Ishikawa (cell line): Measurements from ENCODE around the gene MSH2.

Source experiments
- CEBPB ChIP-seq: IDR thresholded peaks from 2 replicates; pipeline ENCODE4 v1.6.1; 2012
- CREB1 ChIP-seq: IDR thresholded peaks from 2 replicates; pipeline ENCODE4 v1.6.1; 2012; ENCODE audit warnings: low read depth
- EGR1 ChIP-seq: IDR thresholded peaks from 2 replicates; pipeline ENCODE4 v1.6.1; 2012
- EP300 ChIP-seq: IDR thresholded peaks from 2 replicates; pipeline ENCODE4 v1.6.1; 2012; ENCODE audit warnings: borderline replicate concordance
- FOXM1 ChIP-seq: IDR thresholded peaks from 2 replicates; pipeline ENCODE4 v1.6.1; 2012; ENCODE audit warnings: low read depth, borderline replicate concordance
- MAX ChIP-seq: IDR thresholded peaks from 2 replicates; pipeline ENCODE4 v1.6.1; 2012
- NFIC ChIP-seq: IDR thresholded peaks from 2 replicates; pipeline ENCODE4 v1.6.1; 2012
- RAD21 ChIP-seq: IDR thresholded peaks from 2 replicates; pipeline ENCODE4 v1.6.1; 2012; ENCODE audit warnings: low read depth
- REST ChIP-seq: IDR thresholded peaks from 2 replicates; pipeline ENCODE4 v1.6.1; 2012; ENCODE audit warnings: low read depth, mild to moderate bottlenecking
- TAF1 ChIP-seq: IDR thresholded peaks from 2 replicates; pipeline ENCODE4 v1.6.1; 2012; ENCODE audit warnings: low read depth, mild to moderate bottlenecking
- TCF12 ChIP-seq: IDR thresholded peaks from 2 replicates; pipeline ENCODE4 v1.6.1; 2012; ENCODE audit warnings: low read depth
- TEAD4 ChIP-seq: IDR thresholded peaks from 2 replicates; pipeline ENCODE4 v1.6.1; 2012
- USF1 ChIP-seq: IDR thresholded peaks from 2 replicates; pipeline ENCODE4 v1.6.1; 2012
- YY1 ChIP-seq: IDR thresholded peaks from 2 replicates; pipeline ENCODE4 v1.6.1; 2012; ENCODE audit warnings: low read depth
- ZBTB7A ChIP-seq: IDR thresholded peaks from 2 replicates; pipeline ENCODE4 v1.6.1; 2012; ENCODE audit warnings: low read depth

Gene MSH2

GRCh38 chr2:47506436-47506835 lies 103.5 kb downstream of the MSH2 start:
- TF ChIP-seq CEBPB: no peak

- no peak for TF ChIP-seq CREB1
Measured at GRCh38 chr2:47508080-47508479, 105.1 kb downstream of the MSH2 start.

- TF ChIP-seq USF1 (no peak), EP300 (no peak), ZBTB7A (no peak), MAX (no peak), TEAD4 (no peak), RAD21 (no peak), EGR1 (no peak), CREB1 (no peak), YY1 (no peak), NFIC (no peak), CEBPB (no peak), TCF12 (no peak), TAF1 (no peak), FOXM1 (no peak), REST (no peak)
Measured at GRCh38 chr2:47508641-47509040, 105.7 kb downstream of the MSH2 start.

GRCh38 chr2:47509250-47509649 lies 106.3 kb downstream of the MSH2 start:
- TF ChIP-seq TEAD4: no peak
- no peak for TF ChIP-seq ZBTB7A
- TF ChIP-seq RAD21: no peak
- TF ChIP-seq FOXM1: no peak

GRCh38 chr2:47509821-47510385 lies 106.9 kb downstream of the MSH2 start:
- TF ChIP-seq REST: no peak
- TF ChIP-seq TAF1: no peak
- TF ChIP-seq CREB1: no peak
- TF ChIP-seq MAX: no peak
- TF ChIP-seq FOXM1: no peak
- no peak for TF ChIP-seq EGR1
- TF ChIP-seq EP300: no peak
- no peak for TF ChIP-seq NFIC
- TF ChIP-seq CEBPB: no peak
- TF ChIP-seq USF1: no peak
- no peak for TF ChIP-seq YY1
- no peak for TF ChIP-seq ZBTB7A
- no peak for TF ChIP-seq TCF12
- no peak for TF ChIP-seq TEAD4
- TF ChIP-seq RAD21: no peak

- TF ChIP-seq NFIC (no peak), FOXM1 (no peak), CREB1 (no peak), EP300 (no peak), REST (no peak), MAX (no peak), RAD21 (no peak)
Measured at GRCh38 chr2:47510745-47511144, 107.8 kb downstream of the MSH2 start.
